T-helper 1 cell treated with Interleukin-12 subunit alpha and Interleukin-12 subunit beta and Interleukin-4 antibody, amounts not matched to agents 30 μg/mL and 1 μg/mL, for 36 hours (primary cell): ENCODE measurements around the gene YTHDC1.

Source experiments
- H3K27ac Mint-ChIP-seq: one replicate; pipeline ENCODE4 v1.8.0; 2021; ENCODE audit warnings: mild to moderate bottlenecking, mixed read lengths
- H3K27me3 Mint-ChIP-seq: one replicate; pipeline ENCODE4 v1.8.0; 2021; ENCODE audit warnings: low read depth, mixed read lengths
- H3K36me3 Mint-ChIP-seq: one replicate; pipeline ENCODE4 v1.8.0; 2021; ENCODE audit warnings: low read depth, mixed read lengths
- H3K4me1 Mint-ChIP-seq: one replicate; pipeline ENCODE4 v1.8.0; 2021; ENCODE audit warnings: low read depth, mixed read lengths
- H3K4me3 Mint-ChIP-seq: one replicate; pipeline ENCODE4 v1.8.0; 2021; ENCODE audit warnings: mild to moderate bottlenecking, moderate library complexity, mixed read lengths
- H3K9me3 Mint-ChIP-seq: one replicate; pipeline ENCODE4 v1.8.0; 2021; ENCODE audit warnings: mixed read lengths

Gene YTHDC1

GRCh38 chr4:68368691-68369131 lies 18.8 kb upstream of the YTHDC1 start:
- Mint-ChIP-seq H3K27me3 (peaks cover 17% of the 10 kb centered on the region), H3K36me3 (peaks cover 4% of the 10 kb centered on the region), H3K9me3 (no peaks in the 10 kb centered on the region), H3K4me1 (peaks cover 12% of the 10 kb centered on the region), H3K27ac (no peak overlapping the region), H3K4me3 (no peak overlapping the region)

- Mint-ChIP-seq H3K36me3 (no peaks in the 10 kb centered on the region), H3K4me1 (peaks cover 5% of the 10 kb centered on the region), H3K27me3 (peaks cover 21% of the 10 kb centered on the region), H3K4me3 (no peak overlapping the region), H3K9me3 (no peaks in the 10 kb centered on the region), H3K27ac (no peak overlapping the region)
Measured at GRCh38 chr4:68367835-68368234, 17.9 kb upstream of the YTHDC1 start.

- Mint-ChIP-seq H3K4me1 (peaks cover 4% of the 10 kb centered on the region), H3K27ac (no peak overlapping the region), H3K27me3 (peaks cover 21% of the 10 kb centered on the region), H3K36me3 (no peaks in the 10 kb centered on the region), H3K9me3 (no peaks in the 10 kb centered on the region), H3K4me3 (no peak overlapping the region)
Measured at GRCh38 chr4:68366600-68366999, 16.7 kb upstream of the YTHDC1 start.

- Mint-ChIP-seq H3K36me3 (no peaks in the 10 kb centered on the region), H3K4me1 (peaks cover 4% of the 10 kb centered on the region), H3K4me3 (no peak overlapping the region), H3K9me3 (no peaks in the 10 kb centered on the region), H3K27ac (no peak overlapping the region), H3K27me3 (peaks cover 21% of the 10 kb centered on the region)
Measured at GRCh38 chr4:68365068-68365467, 15.2 kb upstream of the YTHDC1 start.

- Mint-ChIP-seq H3K36me3 (peaks cover 4% of the 10 kb centered on the region), H3K4me3 (no peak overlapping the region), H3K4me1 (peaks cover 16% of the 10 kb centered on the region), H3K27ac (no peak overlapping the region), H3K27me3 (peaks cover 15% of the 10 kb centered on the region), H3K9me3 (peaks cover 4% of the 10 kb centered on the region)
Measured at GRCh38 chr4:68361146-68361589, 11.3 kb upstream of the YTHDC1 start.

GRCh38 chr4:68360231-68360968 lies 10.5 kb upstream of the YTHDC1 start:
- Mint-ChIP-seq H3K27me3 (peaks cover 19% of the 10 kb centered on the region), H3K9me3 (peaks cover 4% of the 10 kb centered on the region), H3K27ac (no peak overlapping the region), H3K4me3 (no peak overlapping the region), H3K4me1 (peaks cover 16% of the 10 kb centered on the region), H3K36me3 (peaks cover 4% of the 10 kb centered on the region)

- H3K27ac Mint-ChIP-seq: peak overlapping the region; percentile 78
- peaks cover 25% of the 10 kb centered on the region for H3K27me3 Mint-ChIP-seq
Measured at GRCh38 chr4:68359508-68359907, 9.6 kb upstream of the YTHDC1 start.

GRCh38 chr4:68358988-68359387 lies 9.1 kb upstream of the YTHDC1 start:
- Mint-ChIP-seq H3K27ac (peak overlapping the region; percentile 78), H3K36me3 (peaks cover 4% of the 10 kb centered on the region), H3K27me3 (peaks cover 21% of the 10 kb centered on the region), H3K4me1 (peaks cover 16% of the 10 kb centered on the region), H3K4me3 (no peak overlapping the region), H3K9me3 (peaks cover 4% of the 10 kb centered on the region)

More at GRCh38 chr4:68359508-68359907, 9.6 kb upstream of the YTHDC1 start:
- Mint-ChIP-seq H3K9me3 (peaks cover 4% of the 10 kb centered on the region), H3K4me3 (peak overlapping the region; percentile 39), H3K4me1 (peaks cover 16% of the 10 kb centered on the region), H3K36me3 (peaks cover 4% of the 10 kb centered on the region)

GRCh38 chr4:68352791-68353190 lies 2.9 kb upstream of the YTHDC1 start:
- peaks cover 14% of the 10 kb centered on the region for H3K27me3 Mint-ChIP-seq
- no peak overlapping the region for H3K4me3 Mint-ChIP-seq
- H3K27ac Mint-ChIP-seq: no peak overlapping the region
- H3K36me3 Mint-ChIP-seq: peaks cover 8% of the 10 kb centered on the region
- H3K9me3 Mint-ChIP-seq: no peaks in the 10 kb centered on the region
- H3K4me1 Mint-ChIP-seq: peaks cover 16% of the 10 kb centered on the region

- H3K27me3 Mint-ChIP-seq: no peaks in the 10 kb centered on the region
- H3K4me1 Mint-ChIP-seq: peaks cover 34% of the 10 kb centered on the region
- H3K27ac Mint-ChIP-seq: peak overlapping the region; percentile 98
- H3K9me3 Mint-ChIP-seq: no peaks in the 10 kb centered on the region
- peaks cover 10% of the 10 kb centered on the region for H3K36me3 Mint-ChIP-seq
- H3K4me3 Mint-ChIP-seq: peak overlapping the region; percentile 96
Measured at GRCh38 chr4:68349279-68349648, 626 bp downstream of the YTHDC1 start.

GRCh38 chr4:68348577-68348976 lies 1.3 kb downstream of the YTHDC1 start:
- peaks cover 39% of the 10 kb centered on the region for H3K4me1 Mint-ChIP-seq
- peak overlapping the region; percentile 98 for H3K27ac Mint-ChIP-seq
- H3K27me3 Mint-ChIP-seq: no peaks in the 10 kb centered on the region
- peak overlapping the region; percentile 96 for H3K4me3 Mint-ChIP-seq
- no peaks in the 10 kb centered on the region for H3K9me3 Mint-ChIP-seq
- H3K36me3 Mint-ChIP-seq: peaks cover 10% of the 10 kb centered on the region

- peak overlapping the region; percentile 96 for H3K4me3 Mint-ChIP-seq
- H3K4me1 Mint-ChIP-seq: peaks cover 39% of the 10 kb centered on the region
- no peaks in the 10 kb centered on the region for H3K9me3 Mint-ChIP-seq
- peaks cover 10% of the 10 kb centered on the region for H3K36me3 Mint-ChIP-seq
- H3K27ac Mint-ChIP-seq: peak overlapping the region; percentile 56
- H3K27me3 Mint-ChIP-seq: no peaks in the 10 kb centered on the region
Measured at GRCh38 chr4:68347845-68348244, 2.0 kb downstream of the YTHDC1 start.

- H3K27ac Mint-ChIP-seq: no peak overlapping the region
- no peak overlapping the region for H3K4me3 Mint-ChIP-seq
- H3K4me1 Mint-ChIP-seq: peaks cover 44% of the 10 kb centered on the region
- H3K27me3 Mint-ChIP-seq: no peaks in the 10 kb centered on the region
- no peaks in the 10 kb centered on the region for H3K9me3 Mint-ChIP-seq
- peaks cover 14% of the 10 kb centered on the region for H3K36me3 Mint-ChIP-seq
Measured at GRCh38 chr4:68346461-68346860, 3.4 kb downstream of the YTHDC1 start.

GRCh38 chr4:68344785-68345184 lies 5.1 kb downstream of the YTHDC1 start:
- Mint-ChIP-seq H3K4me1 (peaks cover 42% of the 10 kb centered on the region), H3K36me3 (peaks cover 14% of the 10 kb centered on the region), H3K9me3 (no peaks in the 10 kb centered on the region), H3K27ac (no peak overlapping the region), H3K4me3 (no peak overlapping the region), H3K27me3 (no peaks in the 10 kb centered on the region)

- Mint-ChIP-seq H3K27me3 (no peaks in the 10 kb centered on the region), H3K4me1 (peaks cover 43% of the 10 kb centered on the region), H3K27ac (no peak overlapping the region), H3K36me3 (peaks cover 12% of the 10 kb centered on the region), H3K9me3 (no peaks in the 10 kb centered on the region), H3K4me3 (no peak overlapping the region)
Measured at GRCh38 chr4:68344049-68344448, 5.8 kb downstream of the YTHDC1 start.
